Activated B cell treated with CpG ODN at 0.5 μM for 24 hours (primary cell): ENCODE data around the gene GFRA4. TPM values are rescaled to one million over a fixed set of nuclear protein-coding genes. Genes with fewer than 3 reads are reported as not detected.

ENCODE experiments used
- ATAC-seq: fragments of 200-7000 bp; cut with Tn5 transposase; one replicate; pipeline ENCODE4 v1.10.0; 2021; ENCODE audit warnings: low read depth, mild to moderate bottlenecking, moderate library complexity
- CTCF ChIA-PET: fragments of 350-600 bp; sonication (Branson Sonifier 250); formaldehyde crosslinking; loops from one replicate; lab custom pipeline; 2021; ENCODE audit warnings: antibody characterized with exemption; lab: Charles Lee
- POLR2A ChIA-PET: fragments of 350-600 bp; sonication (Branson Sonifier 250); formaldehyde crosslinking; loops from one replicate; lab custom pipeline; 2021; ENCODE audit warnings: antibody characterized with exemption; lab: Charles Lee
- DNase-seq: peaks from one replicate; pipeline ENCODE4 v3.0.0; 2022
- H3K27ac Mint-ChIP-seq: one replicate; pipeline ENCODE4 v1.8.0; 2020; ENCODE audit warnings: mixed read lengths
- H3K27me3 Mint-ChIP-seq: one replicate; pipeline ENCODE4 v1.8.0; 2021; ENCODE audit warnings: mixed read lengths
- H3K36me3 Mint-ChIP-seq: one replicate; pipeline ENCODE4 v1.8.0; 2021; ENCODE audit warnings: low read depth, mixed read lengths
- H3K4me1 Mint-ChIP-seq: one replicate; pipeline ENCODE4 v1.8.0; 2021; ENCODE audit warnings: mixed read lengths
- H3K4me3 Mint-ChIP-seq: one replicate; pipeline ENCODE4 v1.8.0; 2020; ENCODE audit warnings: mild to moderate bottlenecking, mixed read lengths
- H3K9me3 Mint-ChIP-seq: one replicate; pipeline ENCODE4 v1.8.0; 2020; ENCODE audit warnings: mixed read lengths
- CTCF ChIP-seq: fragments of 200-600 bp; IDR thresholded peaks from one replicate; pipeline ENCODE4 v1.8.0; 2022; ENCODE audit warnings: antibody characterized with exemption, mild to moderate bottlenecking
- intact Hi-C: fragments of 100-400 bp; cut with micrococcal nuclease; formaldehyde crosslinking; loops from one replicate; pipeline ENCODE4 v1.15.1; 2024
- total RNA-seq: library from RNA; stranded (reverse); gene quantifications from 2 replicates; pipeline ENCODE4 v1.2.3, GENCODE V29; 2022

The GFRA4 gene
- total RNA-seq, 1 donor from 2014 or later: not detected

- ChIA-PET POLR2A (no interaction called here), CTCF (no interaction called here)
- TF ChIP-seq CTCF: no peak
- no peak overlapping the region for H3K27ac Mint-ChIP-seq
- no peak overlapping the region for H3K4me3 Mint-ChIP-seq
- H3K4me1 Mint-ChIP-seq: no peaks in the 10 kb centered on the region
- intact Hi-C loops: no loop called here
- H3K36me3 Mint-ChIP-seq: peaks cover 58% of the 10 kb centered on the region
- no peaks in the 10 kb centered on the region for H3K9me3 Mint-ChIP-seq
- ATAC-seq: no peak
- no peak for DNase-seq
- no peaks in the 10 kb centered on the region for H3K27me3 Mint-ChIP-seq
These were observed 16.5 kb downstream of the GFRA4 start for GRCh38 chr20:3646651-3647050.

- Mint-ChIP-seq H3K4me3 (no peak overlapping the region), H3K27me3 (no peaks in the 10 kb centered on the region), H3K4me1 (no peaks in the 10 kb centered on the region), H3K27ac (no peak overlapping the region), H3K9me3 (no peaks in the 10 kb centered on the region), H3K36me3 (peaks cover 61% of the 10 kb centered on the region)
- intact Hi-C loops: no loop called here
- ChIA-PET POLR2A (no interaction called here), CTCF (no interaction called here)
- DNase-seq (no peak), ATAC-seq (no peak)
- TF ChIP-seq CTCF: no peak
These were observed 17.1 kb downstream of the GFRA4 start for GRCh38 chr20:3646067-3646440.

GRCh38 chr20:3645309-3646066 lies 17.7 kb downstream of the GFRA4 start:
- no peak for TF ChIP-seq CTCF
- Mint-ChIP-seq H3K27me3 (no peaks in the 10 kb centered on the region), H3K27ac (no peak overlapping the region), H3K4me1 (no peaks in the 10 kb centered on the region), H3K9me3 (peaks cover 2% of the 10 kb centered on the region), H3K36me3 (peaks cover 66% of the 10 kb centered on the region), H3K4me3 (no peak overlapping the region)
- DNase-seq (no peak), ATAC-seq (no peak)
- intact Hi-C loops: no loop called here
- POLR2A ChIA-PET: no interaction called here
- CTCF ChIA-PET: no interaction called here

GRCh38 chr20:3640259-3640658 lies 22.9 kb downstream of the GFRA4 start:
- intact Hi-C loops: no loop called here
- CTCF ChIA-PET: no interaction called here
- Mint-ChIP-seq H3K36me3 (peaks cover 42% of the 10 kb centered on the region), H3K27me3 (no peaks in the 10 kb centered on the region), H3K4me3 (no peak overlapping the region), H3K27ac (no peak overlapping the region), H3K4me1 (no peaks in the 10 kb centered on the region), H3K9me3 (peaks cover 2% of the 10 kb centered on the region)
- no peak for TF ChIP-seq CTCF
- POLR2A ChIA-PET: no interaction called here
- no peak for DNase-seq
- no peak for ATAC-seq

GRCh38 chr20:3635346-3635745 lies 27.9 kb downstream of the GFRA4 start:
- H3K27me3 Mint-ChIP-seq: no peaks in the 10 kb centered on the region
- CTCF ChIA-PET: no interaction called here
- TF ChIP-seq CTCF: no peak
- intact Hi-C loops: no loop called here
- H3K36me3 Mint-ChIP-seq: peaks cover 24% of the 10 kb centered on the region
- H3K9me3 Mint-ChIP-seq: no peaks in the 10 kb centered on the region
- no peak overlapping the region for H3K27ac Mint-ChIP-seq
- H3K4me3 Mint-ChIP-seq: no peak overlapping the region
- POLR2A ChIA-PET: no interaction called here
- no peak for ATAC-seq
- no peaks in the 10 kb centered on the region for H3K4me1 Mint-ChIP-seq
- DNase-seq: no peak
